A673 (cell line): ENCODE results near the gene PBX4.

Source experiments
- EZH2 ChIP-seq: fragments of 200-600 bp; sonication (generic); IDR thresholded peaks from 2 replicates; pipeline ENCODE4 v1.6.1; 2017; ENCODE audit warnings: borderline replicate concordance, low read depth, mild to moderate bottlenecking, mixed read lengths, antibody characterized with exemption, low read length; ENCODE audit not compliant: poor library complexity, severe bottlenecking
- TF ChIP-seq, protein P1 (sequence below): fragments of 300-800, 200-600 bp; sonication (generic); conservative IDR thresholded peaks from 2 replicates; pipeline ENCODE4 v1.5.1; 2017; ENCODE audit warnings: low read depth, mild to moderate bottlenecking, antibody characterized with exemption, low read length, moderate library complexity, mixed read lengths

DNA sequence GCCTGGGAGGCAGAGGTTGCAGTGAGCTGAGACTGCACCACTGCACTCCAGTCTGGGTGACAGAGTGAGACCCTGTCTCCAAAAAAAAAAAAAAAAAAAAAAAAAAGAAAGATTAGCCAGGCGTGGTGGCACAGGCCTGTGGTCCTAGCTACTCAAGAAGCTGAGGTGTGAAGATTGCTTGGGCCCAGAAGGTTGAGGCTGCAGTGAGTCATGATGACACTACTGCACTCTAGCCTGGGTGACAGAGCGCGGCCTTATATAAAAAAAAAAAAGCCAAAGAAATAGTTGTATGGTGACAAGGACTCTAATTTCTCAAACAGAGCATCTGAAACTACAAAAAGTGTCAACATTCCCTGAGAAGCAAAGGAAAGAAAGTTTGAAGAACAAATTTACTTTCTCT is 3.4 kb downstream of the PBX4 start:
- TF ChIP-seq, protein P1, sequence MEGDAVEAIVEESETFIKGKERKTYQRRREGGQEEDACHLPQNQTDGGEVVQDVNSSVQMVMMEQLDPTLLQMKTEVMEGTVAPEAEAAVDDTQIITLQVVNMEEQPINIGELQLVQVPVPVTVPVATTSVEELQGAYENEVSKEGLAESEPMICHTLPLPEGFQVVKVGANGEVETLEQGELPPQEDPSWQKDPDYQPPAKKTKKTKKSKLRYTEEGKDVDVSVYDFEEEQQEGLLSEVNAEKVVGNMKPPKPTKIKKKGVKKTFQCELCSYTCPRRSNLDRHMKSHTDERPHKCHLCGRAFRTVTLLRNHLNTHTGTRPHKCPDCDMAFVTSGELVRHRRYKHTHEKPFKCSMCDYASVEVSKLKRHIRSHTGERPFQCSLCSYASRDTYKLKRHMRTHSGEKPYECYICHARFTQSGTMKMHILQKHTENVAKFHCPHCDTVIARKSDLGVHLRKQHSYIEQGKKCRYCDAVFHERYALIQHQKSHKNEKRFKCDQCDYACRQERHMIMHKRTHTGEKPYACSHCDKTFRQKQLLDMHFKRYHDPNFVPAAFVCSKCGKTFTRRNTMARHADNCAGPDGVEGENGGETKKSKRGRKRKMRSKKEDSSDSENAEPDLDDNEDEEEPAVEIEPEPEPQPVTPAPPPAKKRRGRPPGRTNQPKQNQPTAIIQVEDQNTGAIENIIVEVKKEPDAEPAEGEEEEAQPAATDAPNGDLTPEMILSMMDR: no peak
- no peak for TF ChIP-seq EZH2
